K562 (cell line): Measurements from ENCODE around the gene LRRC25. TPM values are rescaled to one million over a fixed set of nuclear protein-coding genes. Genes with fewer than 3 reads are reported as not detected.
A peak's percentile ranks its signal among the peaks of the same experiment; 100 is the strongest.

Experiments used
- ATAC-seq: fragments of 200-7000 bp; cut with Tn5 transposase; 3 replicates; pipeline ENCODE4 v1.9.1; 2020; ENCODE audit warnings: moderate library complexity
- BruUV-seq: library from RNA; stranded (reverse); fragments of 400-500 nt; replicated peaks from 2 replicates; lab custom pipeline; 2021; lab: Mats Ljungman, UMichigan
- CTCF ChIA-PET: fragments of 300-600 bp; formaldehyde crosslinking; extraction: SDS; loops from one replicate; lab custom pipeline; 2021; ENCODE audit warnings: low intra/inter-chr PET ratio; lab: Yijun Ruan, JAX
- POLR2A ChIA-PET: fragments of 300-600, 350-650 bp; sonication (Branson Sonifier 250); formaldehyde crosslinking; extraction: SDS; loops from one replicate; lab custom pipeline; 2021; ENCODE audit warnings: antibody characterized with exemption, inconsistent platforms; lab: Yijun Ruan, JAX
- DNase-seq, 4 experiments: peaks; one replicate each; pipeline versions ENCODE4 v3.0.0 to v3.0.0-alpha.2; 2011 to 2018; ENCODE audit warnings: low spot score in 3 of 4, mixed read lengths in 3 of 4; ENCODE audit errors: extremely low read depth in 1 of 4
- FAIRE-seq: peaks from 2 replicates; lab custom pipeline; 2011; peaks lifted over from hg19 to GRCh38; lab: Jason Lieb, UNC
- H2AFZ ChIP-seq: 2 replicates; pipeline ENCODE4 v1.6.0; 2011; ENCODE audit warnings: low read depth, low read length, control low read depth, inconsistent platforms
- H3K27ac ChIP-seq: fragments of 200-600 bp; 3 replicates; pipeline ENCODE4 v1.8.0; 2011; ENCODE audit warnings: low read depth, mild to moderate bottlenecking, control low read depth, inconsistent platforms, low read length, moderate library complexity, mixed read lengths; ENCODE audit errors: extremely low read depth
- H3K27me3 ChIP-seq, 2 experiments: fragments of 300-600 bp in 1 of 2; 2 replicates in 1 of 2; 3 replicates in 1 of 2; pipeline versions ENCODE4 v1.6.0 to v1.8.0; 2011; ENCODE audit warnings: inconsistent platforms in 2 of 2, low read length in 2 of 2, mild to moderate bottlenecking in 1 of 2, mixed read lengths in 1 of 2, moderate library complexity in 1 of 2; ENCODE audit not compliant: control insufficient read depth in 2 of 2, insufficient read depth in 2 of 2
- H3K36me3 ChIP-seq: fragments of 300-600 bp; 3 replicates; pipeline ENCODE4 v1.8.0; 2011; ENCODE audit warnings: mild to moderate bottlenecking, low read length, inconsistent platforms; ENCODE audit not compliant: control insufficient read depth, insufficient read depth
- H3K4me1 ChIP-seq, 2 experiments: fragments of 200-600 bp in 1 of 2; replicated peaks in 1 of 2; 2 replicates in 1 of 2; 3 replicates in 1 of 2; pipeline versions ENCODE4 v1.5.1 to v1.8.0; 2011; ENCODE audit warnings: inconsistent platforms in 2 of 2, low read length in 2 of 2, mild to moderate bottlenecking in 1 of 2, mixed read lengths in 1 of 2, moderate library complexity in 1 of 2; ENCODE audit not compliant: control insufficient read depth in 2 of 2, insufficient read depth in 2 of 2
- H3K4me2 ChIP-seq: 2 replicates; pipeline ENCODE4 v1.6.1; 2011; ENCODE audit warnings: low read length, control low read depth, inconsistent platforms, mixed read lengths; ENCODE audit not compliant: insufficient read depth
- H3K4me3 ChIP-seq: fragments of 200-600 bp; sonication (generic), shearing (Covaris generic); 2 replicates; pipeline ENCODE4 v1.5.1; 2016; ENCODE audit warnings: control low read depth, inconsistent platforms
- H3K79me2 ChIP-seq: fragments of 200-600 bp; 3 replicates; pipeline ENCODE4 v1.8.0; 2011; ENCODE audit warnings: low read length, inconsistent platforms; ENCODE audit not compliant: control insufficient read depth, insufficient read depth
- H3K9ac ChIP-seq, 2 experiments: 2 replicates each; pipeline versions ENCODE4 v1.6.0 to v1.6.1; 2011; ENCODE audit warnings: low read depth in 2 of 2, low read length in 2 of 2, control low read depth in 1 of 2, inconsistent platforms in 1 of 2, mild to moderate bottlenecking in 1 of 2, mixed read lengths in 1 of 2; ENCODE audit not compliant: insufficient read depth in 1 of 2
- H3K9me1 ChIP-seq: one replicate; pipeline ENCODE4 v1.6.0; 2011; ENCODE audit warnings: inconsistent platforms, mild to moderate bottlenecking, low read length, moderate library complexity; ENCODE audit not compliant: control insufficient read depth, insufficient read depth
- H3K9me3 ChIP-seq: replicated peaks from 2 replicates; pipeline ENCODE4 v1.5.1; 2011; ENCODE audit warnings: low read depth, low read length, inconsistent platforms; ENCODE audit not compliant: control insufficient read depth, insufficient read depth
- H4K20me1 ChIP-seq: replicated peaks from 2 replicates; pipeline ENCODE4 v1.6.1; 2011; ENCODE audit warnings: low read length, inconsistent platforms, mixed read lengths; ENCODE audit not compliant: control insufficient read depth, insufficient read depth
- EGR1 ChIP-seq: fragments of 450-650 bp; conservative IDR thresholded peaks from 2 replicates; pipeline ENCODE4 v1.6.1; 2017; ENCODE audit warnings: mild to moderate bottlenecking
- RBFOX2 ChIP-seq: fragments of 200-400 bp; formaldehyde crosslinking; IDR thresholded peaks from 2 replicates; pipeline ENCODE4 v1.6.1; 2017; ENCODE audit warnings: low read depth, mild to moderate bottlenecking, low read length, moderate library complexity
- WGBS: fragments of 100-300 bp; shearing (Covaris generic); methylation state at CpG from one replicate; pipeline ENCODE4 v1.1.6; 2016; ENCODE audit warnings: low coverage, mixed read lengths; ENCODE audit not compliant: insufficient coverage; ENCODE audit errors: missing lambda C conversion rate; 5-methylcytosine and 5-hydroxymethylcytosine counted together
- in situ Hi-C: fragments of 300-500 bp; cut with MboI; formaldehyde crosslinking; loops from 4 replicates; pipeline ENCODE4 v1.15.0; 2018; ENCODE audit warnings: inconsistent platforms, mixed read lengths
- intact Hi-C: fragments of 100-400 bp; cut with micrococcal nuclease; formaldehyde crosslinking; loops from 2 replicates; pipeline ENCODE4 v1.14.2; 2022
- polyA plus RNA-seq, 8 experiments: library from polyadenylated mRNA; depleted of rRNA in 4 of 8; stranded (reverse) in 5 of 8; unstranded in 3 of 8; fragments of >200 nt; fragmentation: Nextera tagmentation in 2 of 8; fragmentation: Illumina TruSeq in 1 of 8; extraction: Ambion mirVana in 2 of 8; extraction: Trizol in 1 of 8; gene quantifications; 2 replicates each; pipeline versions ENCODE4 v1.2.1 to v1.2.3, GENCODE V29; 2011 to 2014; ENCODE audit warnings: inconsistent platforms in 1 of 8, missing spikeins in 1 of 8
- total RNA-seq, 7 experiments: library from RNA; depleted of rRNA in 6 of 7; stranded (reverse); fragments of >200 nt in 6 of 7; fragmentation: Illumina TruSeq in 2 of 7; extraction: Trizol in 2 of 7; gene quantifications; 2 replicates each; pipeline versions ENCODE4 v1.2.1 to v1.2.3, GENCODE V29; 2011 to 2021; ENCODE audit warnings: low replicate concordance in 1 of 7
- TF ChIP-seq, protein P1 (sequence below): sonication (generic); formaldehyde crosslinking; IDR thresholded peaks from 2 replicates; pipeline ENCODE4 v1.8.0; 2022; ENCODE audit warnings: missing genetic modification reagents, mild to moderate bottlenecking, borderline replicate concordance

The LRRC25 gene
- total and polyA plus RNA-seq, 9 of the 15 experiments (the other 6 are each of a cell fraction or from before 2014, with no cell fraction given) = 0.07 to 0.36 (median 0.10) TPM; not detected in 3

DNA sequence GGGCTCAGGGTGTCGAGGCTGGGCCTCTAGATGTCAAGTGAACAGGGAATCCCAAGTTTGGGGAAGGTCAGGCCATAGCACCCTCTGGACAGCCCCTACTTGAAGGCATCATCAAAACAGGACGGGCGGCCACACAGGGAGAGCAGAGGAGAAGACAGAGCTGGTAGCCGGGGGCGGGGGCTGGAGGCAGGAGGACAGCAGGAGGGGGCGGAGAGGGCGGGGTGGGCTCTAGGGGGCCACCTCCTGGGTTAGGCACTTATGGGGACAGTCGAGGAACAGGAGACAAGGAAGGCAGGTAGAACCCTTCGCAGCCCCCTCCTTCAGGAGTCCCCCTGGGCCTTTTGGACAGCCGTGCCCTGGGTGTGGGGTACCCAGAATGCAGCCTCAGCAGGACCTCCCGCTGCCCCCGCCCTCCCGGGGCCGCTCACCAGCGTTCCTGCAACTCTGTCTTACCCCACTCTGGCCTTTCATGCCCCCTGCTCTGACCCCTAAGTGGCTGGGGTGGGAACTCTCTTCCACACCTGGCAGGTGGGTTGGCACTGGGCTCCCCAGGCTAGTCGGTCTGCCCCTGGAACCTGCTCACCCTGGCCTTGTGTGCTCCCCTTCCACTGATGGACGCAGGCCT is 27.6 kb upstream of the LRRC25 start:
- 86% methylated on average over 10 of the region's 17 CpGs for WGBS
- Histone ChIP-seq H3K4me2 (no peak overlapping the region), H3K9ac (peak overlapping the region in 1 of 2 experiments; percentile 56; a peak in 2 of 4 replicates), H3K27me3 (no peaks in the 10 kb centered on the region), H3K36me3 (peaks cover 62% of the 10 kb centered on the region; the same call in 2 of the 3 replicates), H3K9me3 (no peaks in the 10 kb centered on the region), H3K9me1 (no peaks in the 10 kb centered on the region), H3K4me3 (no peak overlapping the region), H2AFZ (no peak overlapping the region), H4K20me1 (peaks cover 23% of the 10 kb centered on the region), H3K27ac (no peak overlapping the region), H3K79me2 (peaks cover 80% of the 10 kb centered on the region), H3K4me1 (peaks cover 33 to 98% of the 10 kb centered on the region in 2 experiments)
- POLR2A ChIA-PET = interaction anchor here (0.6 to 1.0 kb wide), 4 partner anchors 9 to 145 kb away, joined by 3 to 5 read pairs (median 4); no protein-coding TSS in a partner anchor
- TF ChIP-seq, protein P1, sequence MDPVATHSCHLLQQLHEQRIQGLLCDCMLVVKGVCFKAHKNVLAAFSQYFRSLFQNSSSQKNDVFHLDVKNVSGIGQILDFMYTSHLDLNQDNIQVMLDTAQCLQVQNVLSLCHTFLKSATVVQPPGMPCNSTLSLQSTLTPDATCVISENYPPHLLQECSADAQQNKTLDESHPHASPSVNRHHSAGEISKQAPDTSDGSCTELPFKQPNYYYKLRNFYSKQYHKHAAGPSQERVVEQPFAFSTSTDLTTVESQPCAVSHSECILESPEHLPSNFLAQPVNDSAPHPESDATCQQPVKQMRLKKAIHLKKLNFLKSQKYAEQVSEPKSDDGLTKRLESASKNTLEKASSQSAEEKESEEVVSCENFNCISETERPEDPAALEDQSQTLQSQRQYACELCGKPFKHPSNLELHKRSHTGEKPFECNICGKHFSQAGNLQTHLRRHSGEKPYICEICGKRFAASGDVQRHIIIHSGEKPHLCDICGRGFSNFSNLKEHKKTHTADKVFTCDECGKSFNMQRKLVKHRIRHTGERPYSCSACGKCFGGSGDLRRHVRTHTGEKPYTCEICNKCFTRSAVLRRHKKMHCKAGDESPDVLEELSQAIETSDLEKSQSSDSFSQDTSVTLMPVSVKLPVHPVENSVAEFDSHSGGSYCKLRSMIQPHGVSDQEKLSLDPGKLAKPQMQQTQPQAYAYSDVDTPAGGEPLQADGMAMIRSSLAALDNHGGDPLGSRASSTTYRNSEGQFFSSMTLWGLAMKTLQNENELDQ (CRISPR knock-in tag) = no peak
- TF ChIP-seq EGR1 (0 out of 2 replicates have a peak, but pooled peaks have one; percentile 14), RBFOX2 (peak; percentile 44)
- CTCF ChIA-PET = no interaction called here
- intact Hi-C loops (no loop called here), in situ Hi-C loops (no loop called here)
- FAIRE-seq (no peak), DNase-seq (no peak), ATAC-seq (no peak)
- no TSS peak for BruUV-seq
